ENCODE measurements around the gene TAAR1.
"Not testable (repeated sequence)": the region's sequence is repeated elsewhere in the genome, so short reads cannot be mapped to it uniquely, and the experiment has no call there.

The TAAR1 gene

GRCh38 chr6:132659082-132659481, at the start of gene TAAR1:
Gene TAAR1, minus strand, starts transcription at chr6:132659182. Its CDS starts 13,179 bp downstream, at chr6:132646003.
- no peak for FAIRE-seq

- FAIRE-seq = no peak
Observed at GRCh38 chr6:132708771-132709170, 49.8 kb upstream of the TAAR1 start.

GRCh38 chr6:132708002-132708401, 49.0 kb upstream of the TAAR1 start:
- FAIRE-seq = no peak

GRCh38 chr6:132706756-132707155, 47.8 kb upstream of the TAAR1 start:
- FAIRE-seq = not testable (repeated sequence)

- no peak for FAIRE-seq
Observed at GRCh38 chr6:132703936-132704335, 45.0 kb upstream of the TAAR1 start.

GRCh38 chr6:132698608-132699007, 39.6 kb upstream of the TAAR1 start:
- FAIRE-seq = no peak

- FAIRE-seq = no peak
Observed at GRCh38 chr6:132695773-132696172, 36.8 kb upstream of the TAAR1 start.

- FAIRE-seq = no peak
Observed at GRCh38 chr6:132693478-132693877, 34.5 kb upstream of the TAAR1 start.

- no peak for FAIRE-seq
Observed at GRCh38 chr6:132690678-132691077, 31.7 kb upstream of the TAAR1 start.

- peak; percentile 72 for FAIRE-seq
Observed at GRCh38 chr6:132687306-132687705, 28.3 kb upstream of the TAAR1 start.

GRCh38 chr6:132686531-132686930, 27.5 kb upstream of the TAAR1 start:
- FAIRE-seq = no peak

- no peak for FAIRE-seq
Observed at GRCh38 chr6:132685009-132685408, 26.0 kb upstream of the TAAR1 start.

GRCh38 chr6:132684272-132684671, 25.3 kb upstream of the TAAR1 start:
- no peak for FAIRE-seq

GRCh38 chr6:132683543-132683942, 24.6 kb upstream of the TAAR1 start:
- no peak for FAIRE-seq

GRCh38 chr6:132679094-132679493, 20.1 kb upstream of the TAAR1 start:
- FAIRE-seq = not testable (repeated sequence)

GRCh38 chr6:132675749-132676148, 16.8 kb upstream of the TAAR1 start:
- FAIRE-seq = no peak

GRCh38 chr6:132675002-132675401, 16.0 kb upstream of the TAAR1 start:
- FAIRE-seq = no peak

GRCh38 chr6:132673376-132674094, 14.6 kb upstream of the TAAR1 start:
- no peak for FAIRE-seq

GRCh38 chr6:132671295-132671694, 12.3 kb upstream of the TAAR1 start:
- no peak for FAIRE-seq

GRCh38 chr6:132669690-132670291, 10.8 kb upstream of the TAAR1 start:
- peak; percentile 99 for FAIRE-seq

GRCh38 chr6:132666118-132666517, 7.1 kb upstream of the TAAR1 start:
- no peak for FAIRE-seq

- FAIRE-seq = no peak
Observed at GRCh38 chr6:132664309-132665034, 5.5 kb upstream of the TAAR1 start.

GRCh38 chr6:132663661-132664060, 4.7 kb upstream of the TAAR1 start:
- FAIRE-seq = no peak

- no peak for FAIRE-seq
Observed at GRCh38 chr6:132661906-132662305, 2.9 kb upstream of the TAAR1 start.

All from islet of Langerhans (tissue), 1 donor.